B cell (primary cell): ENCODE data around the gene CARHSP1. TPM values are rescaled to one million over a fixed set of nuclear protein-coding genes. Genes with fewer than 3 reads are reported as not detected.
A peak's percentile ranks its signal among the peaks of the same experiment; 100 is the strongest.

Source experiments
- ATAC-seq: fragments of 200-7000 bp; cut with Tn5 transposase; one replicate; pipeline ENCODE4 v1.10.0; 2021; ENCODE audit warnings: low read depth, mild to moderate bottlenecking, moderate number of reproducible peaks, moderate library complexity
- CTCF ChIA-PET: fragments of 350-600 bp; sonication (Branson Sonifier 250); formaldehyde crosslinking; loops from one replicate; lab custom pipeline; 2021; ENCODE audit warnings: antibody characterized with exemption, inconsistent platforms; lab: Charles Lee
- POLR2A ChIA-PET: fragments of 350-600 bp; sonication (Branson Sonifier 250); formaldehyde crosslinking; loops from one replicate; lab custom pipeline; 2021; ENCODE audit warnings: antibody characterized with exemption; lab: Charles Lee
- DNase-seq: peaks from one replicate; pipeline ENCODE4 v3.0.0; 2013
- H2AFZ ChIP-seq: 2 replicates; pipeline ENCODE4 v1.6.1; 2012; ENCODE audit warnings: mild to moderate bottlenecking, low read depth, low read length; ENCODE audit not compliant: insufficient read depth, poor library complexity, severe bottlenecking
- H3K27ac ChIP-seq, 2 donors: 1 replicate in 1 of 2; 2 replicates in 1 of 2; pipeline ENCODE4 v1.5.1; 2012 to 2013; ENCODE audit warnings: low read length in 2 of 2, mild to moderate bottlenecking in 2 of 2, moderate library complexity in 1 of 2
- H3K27me3 ChIP-seq, 4 experiments: fragments of 200-600 bp in 1 of 4; sonication (generic) in 1 of 4; replicated peaks in 1 of 4; 1 replicate in 2 of 4; 2 replicates in 2 of 4; pipeline versions ENCODE4 v1.6.1 to v1.7.0; 2013 to 2016; ENCODE audit warnings: low read length in 3 of 4, mild to moderate bottlenecking in 2 of 4, mixed read lengths in 1 of 4, moderate library complexity in 1 of 4; ENCODE audit not compliant: insufficient read depth in 4 of 4, control insufficient read depth in 3 of 4; ENCODE audit errors: control extremely low read depth in 1 of 4
- H3K36me3 ChIP-seq, 2 experiments: replicated peaks in 1 of 2; 1 replicate in 1 of 2; 2 replicates in 1 of 2; pipeline versions ENCODE4 v1.6.1 to v1.7.1; 2013; ENCODE audit warnings: low read length in 1 of 2; ENCODE audit not compliant: insufficient read depth in 2 of 2, control insufficient read depth in 1 of 2; ENCODE audit errors: control extremely low read depth in 1 of 2, extremely low read depth in 1 of 2
- H3K4me1 ChIP-seq, 2 donors: fragments of 200-600 bp in 1 of 2; sonication (generic) in 1 of 2; 1 replicate in 1 of 2; 2 replicates in 1 of 2; pipeline versions ENCODE4 v1.5.1 to v1.6.1; 2013 to 2017; ENCODE audit warnings: low read length in 2 of 2; ENCODE audit not compliant: control insufficient read depth in 2 of 2, insufficient read depth in 2 of 2
- H3K4me2 ChIP-seq: replicated peaks from 2 replicates; pipeline ENCODE3; 2012; ENCODE audit warnings: mild to moderate bottlenecking, low read depth, low read length; ENCODE audit not compliant: poor library complexity, severe bottlenecking
- H3K4me3 ChIP-seq, 5 experiments: fragments of 200-600 bp in 1 of 5; sonication (generic) in 1 of 5; 1 replicate in 3 of 5; 2 replicates in 2 of 5; pipeline versions ENCODE4 v1.5.1 to v1.7.0; 2011 to 2016; ENCODE audit warnings: low read length in 4 of 5, mild to moderate bottlenecking in 4 of 5, low read depth in 2 of 5, control low read depth in 1 of 5, moderate library complexity in 1 of 5; ENCODE audit not compliant: insufficient read depth in 1 of 5; ENCODE audit errors: control extremely low read depth in 1 of 5, extremely low read depth in 1 of 5
- H3K79me2 ChIP-seq: fragments of 200-600 bp; sonication (generic); one replicate; pipeline ENCODE4 v1.6.0; 2016; ENCODE audit warnings: low read length; ENCODE audit not compliant: control insufficient read depth, insufficient read depth
- H3K9ac ChIP-seq: fragments of 200-600 bp; sonication (generic); 2 replicates; pipeline ENCODE4 v1.6.1; 2017; ENCODE audit warnings: mild to moderate bottlenecking, low read length, moderate library complexity
- H3K9me3 ChIP-seq, 3 donors: one replicate each; pipeline versions ENCODE4 v1.6.1 to v1.7.1; 2013; ENCODE audit warnings: low read length in 2 of 3; ENCODE audit not compliant: control insufficient read depth in 2 of 3, insufficient read depth in 1 of 3; ENCODE audit errors: control extremely low read depth in 1 of 3
- H4K20me1 ChIP-seq: 2 replicates; pipeline ENCODE4 v1.6.0; 2012; ENCODE audit warnings: mild to moderate bottlenecking, low read length; ENCODE audit not compliant: insufficient read depth, control insufficient read depth, poor library complexity, severe bottlenecking
- H3K27ac Mint-ChIP-seq: one replicate; pipeline ENCODE4 v1.8.0; 2021; ENCODE audit warnings: mixed read lengths
- H3K27me3 Mint-ChIP-seq: one replicate; pipeline ENCODE4 v1.8.0; 2021; ENCODE audit warnings: mixed read lengths
- H3K4me1 Mint-ChIP-seq: one replicate; pipeline ENCODE4 v1.8.0; 2021; ENCODE audit warnings: mixed read lengths
- H3K4me3 Mint-ChIP-seq: one replicate; pipeline ENCODE4 v1.8.0; 2021; ENCODE audit warnings: mixed read lengths
- H3K9me3 Mint-ChIP-seq: one replicate; pipeline ENCODE4 v1.8.0; 2022; ENCODE audit warnings: mixed read lengths; ENCODE audit not compliant: insufficient read depth
- EZH2 ChIP-seq: IDR thresholded peaks from 2 replicates; pipeline ENCODE4 v1.6.1; 2012; ENCODE audit warnings: borderline replicate concordance, low read depth, mild to moderate bottlenecking, moderate library complexity, low read length; ENCODE audit not compliant: insufficient read depth, poor library complexity, severe bottlenecking
- WGBS: methylation state at CpG from one replicate; pipeline ENCODE4 v1.1.5; 2013; ENCODE audit warnings: missing lambda C conversion rate; ENCODE audit not compliant: insufficient coverage; 5-methylcytosine and 5-hydroxymethylcytosine counted together
- intact Hi-C: fragments of 100-400 bp; cut with micrococcal nuclease; formaldehyde crosslinking; loops from one replicate; pipeline ENCODE4 v1.10.0; 2022
- polyA plus RNA-seq: library from polyadenylated mRNA; depleted of rRNA; stranded (reverse); fragments of >200 nt; gene quantifications from 2 replicates; pipeline ENCODE4 v1.2.3, GENCODE V29; 2012
- total RNA-seq, 2 donors: library from RNA; stranded (reverse); fragments of 120-200 nt in 1 of 2; gene quantifications; 1 replicate in 1 of 2; 2 replicates in 1 of 2; pipeline versions ENCODE4 v1.2.3 to v1.2.4, GENCODE V29; 2013 to 2022
- TF ChIP-seq, protein P1 (sequence below): fragments of 200-600 bp; IDR thresholded peaks from one replicate; pipeline ENCODE4 v1.8.0; 2022; ENCODE audit warnings: antibody characterized with exemption, mild to moderate bottlenecking

The CARHSP1 gene
- total and polyA plus RNA-seq, 2 donors (not counting 1 experiment from before 2014, with no cell fraction given), result 26.5 to 63.1 TPM

DNA sequence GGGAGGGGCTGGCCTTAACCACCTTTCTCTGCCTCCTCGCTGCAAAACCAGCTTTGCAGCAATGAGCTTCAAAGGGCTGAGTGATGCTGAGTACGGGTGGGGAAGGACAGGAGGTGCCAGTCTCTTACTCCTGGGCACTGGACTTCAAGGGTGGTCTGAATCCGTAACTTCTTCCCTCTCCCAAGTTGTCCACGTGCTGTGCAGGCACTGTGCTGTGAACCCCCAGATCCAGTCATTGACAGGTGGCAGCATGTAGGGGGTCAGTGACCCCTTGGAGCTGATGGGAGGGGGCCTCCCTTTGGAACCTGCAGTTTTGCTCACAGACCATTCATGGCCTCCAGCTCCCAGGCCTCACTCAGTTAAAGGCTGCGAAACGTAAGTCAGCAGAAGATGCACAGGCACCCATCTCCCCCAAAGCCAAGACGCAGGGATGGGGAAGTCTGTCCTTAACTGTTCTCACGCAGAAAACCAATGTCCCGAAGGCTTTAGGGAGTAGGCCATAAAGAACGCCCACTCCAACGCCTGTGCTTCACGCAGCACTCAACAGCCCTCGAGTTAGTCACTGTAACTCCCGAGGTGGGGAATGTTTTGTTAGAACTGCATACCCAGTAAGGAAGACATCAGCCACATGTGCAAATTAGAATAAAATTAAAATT lies 21.2 kb upstream of the CARHSP1 start:
- no peak for TF ChIP-seq EZH2
- TF ChIP-seq, protein P1, sequence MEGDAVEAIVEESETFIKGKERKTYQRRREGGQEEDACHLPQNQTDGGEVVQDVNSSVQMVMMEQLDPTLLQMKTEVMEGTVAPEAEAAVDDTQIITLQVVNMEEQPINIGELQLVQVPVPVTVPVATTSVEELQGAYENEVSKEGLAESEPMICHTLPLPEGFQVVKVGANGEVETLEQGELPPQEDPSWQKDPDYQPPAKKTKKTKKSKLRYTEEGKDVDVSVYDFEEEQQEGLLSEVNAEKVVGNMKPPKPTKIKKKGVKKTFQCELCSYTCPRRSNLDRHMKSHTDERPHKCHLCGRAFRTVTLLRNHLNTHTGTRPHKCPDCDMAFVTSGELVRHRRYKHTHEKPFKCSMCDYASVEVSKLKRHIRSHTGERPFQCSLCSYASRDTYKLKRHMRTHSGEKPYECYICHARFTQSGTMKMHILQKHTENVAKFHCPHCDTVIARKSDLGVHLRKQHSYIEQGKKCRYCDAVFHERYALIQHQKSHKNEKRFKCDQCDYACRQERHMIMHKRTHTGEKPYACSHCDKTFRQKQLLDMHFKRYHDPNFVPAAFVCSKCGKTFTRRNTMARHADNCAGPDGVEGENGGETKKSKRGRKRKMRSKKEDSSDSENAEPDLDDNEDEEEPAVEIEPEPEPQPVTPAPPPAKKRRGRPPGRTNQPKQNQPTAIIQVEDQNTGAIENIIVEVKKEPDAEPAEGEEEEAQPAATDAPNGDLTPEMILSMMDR, result no peak
- intact Hi-C loops, result loop anchor here (2.0 to 5.0 kb wide), 4 partner anchors 47 to 1987 kb away; partner anchors contain the start of genes CIITA, GRIN2A and METTL22
- H3K27me3 Mint-ChIP-seq, result peaks cover 9% of the 10 kb centered on the region
- Histone ChIP-seq H3K4me1 (peaks cover 18 to 53% of the 10 kb centered on the region in 2 donors), H3K9me3 (peaks cover 0 to 3% (median 0%) of the 10 kb centered on the region in 3 donors), H3K27me3 (peaks cover 0 to 3% (median 0%) of the 10 kb centered on the region in 4 experiments), H3K9ac (no peak overlapping the region), H3K4me2 (no peak overlapping the region), H3K27ac (peak overlapping the region in 1 of 2 donors; percentile 86), H2AFZ (no peak overlapping the region), H3K4me3 (no peak overlapping the region), H3K79me2 (peaks cover 10% of the 10 kb centered on the region), H3K36me3 (peaks cover 2 to 37% of the 10 kb centered on the region in 2 experiments), H4K20me1 (peaks cover 66% of the 10 kb centered on the region)
- WGBS, result 100% methylated on average over 5 of the region's 14 CpGs
- peak overlapping the region; percentile 37 for H3K27ac Mint-ChIP-seq
- ATAC-seq (no peak), DNase-seq (no peak)
- no peak overlapping the region for H3K4me3 Mint-ChIP-seq
- CTCF ChIA-PET, result interaction anchor here (1.8 to 4.5 kb wide), 6 partner anchors 9 to 249 kb away, joined by 6 to 46 read pairs (median 19); partner anchors contain the start of genes HAPSTR1 and LITAFD
- POLR2A ChIA-PET, result interaction anchor here (2.4 kb wide), 1 partner anchor 202 kb away, joined by 18 read pairs; the partner anchor contains the start of gene HAPSTR1
- H3K9me3 Mint-ChIP-seq, result peaks cover 3% of the 10 kb centered on the region
- peaks cover 49% of the 10 kb centered on the region for H3K4me1 Mint-ChIP-seq
